ENCODE data around the gene FARS2.

- no peak for TF ChIP-seq CTCF (optimal IDR thresholded peaks at IDR 0.05 in 1 of 3, IDR thresholded peaks at IDR 0.05 in 1 of 3, conservative IDR thresholded peaks at IDR 0.05 in 1 of 3; ENCODE audit: extremely low read depth in 1 of 3, insufficient read depth in 2 of 3, low read length in 3 of 3)
- no peak for TF ChIP-seq EZH2 (IDR thresholded peaks at IDR 0.05; ENCODE audit: low read length)
These were observed 503.9 kb downstream of the FARS2 start for GRCh38 chr6:5765141-5765760.
